HG03575 (cell line): Measurements from ENCODE around the gene BMP2K.

Experiments used
- ATAC-seq: cut with Tn5 transposase; IDR thresholded peaks from one replicate; pipeline ENCODE4 v1.9.1; 2021; ENCODE audit not compliant: unreplicated experiment, insufficient number of reproducible peaks, low FRiP score; ENCODE audit errors: extremely low read depth

Gene BMP2K

GRCh38 chr4:78776079-78776728, at the start of gene BMP2K:
BMP2K (plus strand) TSS chr4:78776350; CDS start chr4:78776544, 194 bp downstream.
- ATAC-seq = no peak

- no peak for ATAC-seq
These were observed 49.6 kb upstream of the BMP2K start for GRCh38 chr4:78726546-78726945.

GRCh38 chr4:78732332-78733104, 43.6 kb upstream of the BMP2K start:
- ATAC-seq = no peak

- no peak for ATAC-seq
These were observed 41.5 kb upstream of the BMP2K start for GRCh38 chr4:78734441-78735162.

GRCh38 chr4:78735697-78736096, 40.5 kb upstream of the BMP2K start:
- ATAC-seq = no peak

- ATAC-seq = peak; percentile 43
These were observed 39.1 kb upstream of the BMP2K start for GRCh38 chr4:78737035-78737434.

GRCh38 chr4:78737973-78738372, 38.2 kb upstream of the BMP2K start:
- ATAC-seq = no peak

GRCh38 chr4:78742300-78742699, 33.9 kb upstream of the BMP2K start:
- no peak for ATAC-seq

- ATAC-seq = no peak
These were observed 28.7 kb upstream of the BMP2K start for GRCh38 chr4:78747475-78747922.

- no peak for ATAC-seq
These were observed 27.8 kb upstream of the BMP2K start for GRCh38 chr4:78748381-78748780.

GRCh38 chr4:78749258-78749971, 26.7 kb upstream of the BMP2K start:
- ATAC-seq = no peak

GRCh38 chr4:78749972-78750727, 26.0 kb upstream of the BMP2K start:
- peak; percentile 87 for ATAC-seq

- ATAC-seq = no peak
These were observed 23.1 kb upstream of the BMP2K start for GRCh38 chr4:78753091-78753490.

- ATAC-seq = no peak
These were observed 21.3 kb upstream of the BMP2K start for GRCh38 chr4:78754872-78755271.

GRCh38 chr4:78756137-78756536, 20.0 kb upstream of the BMP2K start:
- ATAC-seq = no peak

GRCh38 chr4:78756776-78757175, 19.4 kb upstream of the BMP2K start:
- no peak for ATAC-seq

- ATAC-seq = no peak
These were observed 18.6 kb upstream of the BMP2K start for GRCh38 chr4:78757574-78757973.

- no peak for ATAC-seq
These were observed 18.1 kb upstream of the BMP2K start for GRCh38 chr4:78758085-78758484.

GRCh38 chr4:78762529-78762928, 13.6 kb upstream of the BMP2K start:
- ATAC-seq = no peak
